ENCODE results near the gene LRRC8E. TPM values are rescaled to one million over a fixed set of nuclear protein-coding genes. Genes with fewer than 3 reads are reported as not detected.
A peak's percentile ranks its signal among the peaks of the same experiment; 100 is the strongest.

Gene LRRC8E
- total RNA-seq, 1 experiment from 2014 or later, result 18.1 TPM

- Histone ChIP-seq H2AFZ (ENCODE audit: low read depth, low read length, poor library complexity, severe bottlenecking) (no peak overlapping the region), H3K4me2 (ENCODE audit: low read length) (no peak overlapping the region)
- no TSS peak for BruUV-seq (replicated peaks)
Observed at GRCh38 chr19:7860714-7861618, 27.3 kb upstream of the LRRC8E start.

More at GRCh38 chr19:7860714-7861618, 27.3 kb upstream of the LRRC8E start:
- ChIA-PET POLR2A (interaction anchor here (0.6 kb wide), 1 partner anchor 59 kb away, joined by 3 read pairs; the partner anchor contains the start of gene SNAPC2), CTCF (interaction anchor here (1.0 to 1.9 kb wide), 4 partner anchors 8 to 43 kb away, joined by 3 to 11 read pairs (median 4); partner anchors contain the start of gene MAP2K7), RAD21 (ENCODE audit: low non-redundant PET in 1 of 2, low total read pairs in 2 of 2, uncharacterized antibody in 2 of 2, unreplicated experiment in 2 of 2) (no interaction called here)
- TF ChIP-seq, protein P1, sequence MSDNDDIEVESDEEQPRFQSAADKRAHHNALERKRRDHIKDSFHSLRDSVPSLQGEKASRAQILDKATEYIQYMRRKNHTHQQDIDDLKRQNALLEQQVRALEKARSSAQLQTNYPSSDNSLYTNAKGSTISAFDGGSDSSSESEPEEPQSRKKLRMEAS (IDR thresholded peaks at IDR 0.05), result no peak
- TF ChIP-seq CEBPB (IDR thresholded peaks at IDR 0.05; ENCODE audit: low read depth), result no peak
- TF ChIP-seq SRF (IDR thresholded peaks at IDR 0.05; ENCODE audit: low read depth), result no peak
- TF ChIP-seq SP1 (IDR thresholded peaks at IDR 0.05; ENCODE audit: low read depth), result no peak
- no peak for TF ChIP-seq FOSL1 (IDR thresholded peaks at IDR 0.05; ENCODE audit: low read depth)
- TF ChIP-seq, protein P2, sequence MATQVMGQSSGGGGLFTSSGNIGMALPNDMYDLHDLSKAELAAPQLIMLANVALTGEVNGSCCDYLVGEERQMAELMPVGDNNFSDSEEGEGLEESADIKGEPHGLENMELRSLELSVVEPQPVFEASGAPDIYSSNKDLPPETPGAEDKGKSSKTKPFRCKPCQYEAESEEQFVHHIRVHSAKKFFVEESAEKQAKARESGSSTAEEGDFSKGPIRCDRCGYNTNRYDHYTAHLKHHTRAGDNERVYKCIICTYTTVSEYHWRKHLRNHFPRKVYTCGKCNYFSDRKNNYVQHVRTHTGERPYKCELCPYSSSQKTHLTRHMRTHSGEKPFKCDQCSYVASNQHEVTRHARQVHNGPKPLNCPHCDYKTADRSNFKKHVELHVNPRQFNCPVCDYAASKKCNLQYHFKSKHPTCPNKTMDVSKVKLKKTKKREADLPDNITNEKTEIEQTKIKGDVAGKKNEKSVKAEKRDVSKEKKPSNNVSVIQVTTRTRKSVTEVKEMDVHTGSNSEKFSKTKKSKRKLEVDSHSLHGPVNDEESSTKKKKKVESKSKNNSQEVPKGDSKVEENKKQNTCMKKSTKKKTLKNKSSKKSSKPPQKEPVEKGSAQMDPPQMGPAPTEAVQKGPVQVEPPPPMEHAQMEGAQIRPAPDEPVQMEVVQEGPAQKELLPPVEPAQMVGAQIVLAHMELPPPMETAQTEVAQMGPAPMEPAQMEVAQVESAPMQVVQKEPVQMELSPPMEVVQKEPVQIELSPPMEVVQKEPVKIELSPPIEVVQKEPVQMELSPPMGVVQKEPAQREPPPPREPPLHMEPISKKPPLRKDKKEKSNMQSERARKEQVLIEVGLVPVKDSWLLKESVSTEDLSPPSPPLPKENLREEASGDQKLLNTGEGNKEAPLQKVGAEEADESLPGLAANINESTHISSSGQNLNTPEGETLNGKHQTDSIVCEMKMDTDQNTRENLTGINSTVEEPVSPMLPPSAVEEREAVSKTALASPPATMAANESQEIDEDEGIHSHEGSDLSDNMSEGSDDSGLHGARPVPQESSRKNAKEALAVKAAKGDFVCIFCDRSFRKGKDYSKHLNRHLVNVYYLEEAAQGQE (IDR thresholded peaks at IDR 0.05; ENCODE audit: low read depth), result no peak
- no peak for TF ChIP-seq JUND (IDR thresholded peaks at IDR 0.05)
- TF ChIP-seq EZH2phosphoT487 (IDR thresholded peaks at IDR 0.05; ENCODE audit: borderline replicate concordance), result no peak
- no peak for TF ChIP-seq ZNF274 (IDR thresholded peaks at IDR 0.05; ENCODE audit: low read depth, low read length)
- TF ChIP-seq, protein P3, sequence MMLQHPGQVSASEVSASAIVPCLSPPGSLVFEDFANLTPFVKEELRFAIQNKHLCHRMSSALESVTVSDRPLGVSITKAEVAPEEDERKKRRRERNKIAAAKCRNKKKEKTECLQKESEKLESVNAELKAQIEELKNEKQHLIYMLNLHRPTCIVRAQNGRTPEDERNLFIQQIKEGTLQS (IDR thresholded peaks at IDR 0.05), result no peak
- Histone ChIP-seq H3K36me3 (ENCODE audit: control insufficient read depth in 1 of 2, insufficient read depth in 2 of 2, low read length in 2 of 2) (no peaks in the 10 kb centered on the region), H3K4me1 (ENCODE audit: control insufficient read depth in 1 of 2, insufficient read depth in 2 of 2, low read length in 2 of 2) (peaks cover 0 to 18% of the 10 kb centered on the region in 2 experiments; a peak in 1 of 4 replicates), H3K4me3 (replicated peaks in 1 of 2; ENCODE audit: low read depth in 1 of 2, low read length in 2 of 2) (no peak overlapping the region), H3K79me2 (ENCODE audit: insufficient read depth, low read length) (no peaks in the 10 kb centered on the region), H3K27me3 (ENCODE audit: insufficient read depth, low read length) (no peaks in the 10 kb centered on the region), H4K20me1 (ENCODE audit: insufficient read depth) (no peaks in the 10 kb centered on the region), H3K9ac (ENCODE audit: low read length) (no peak overlapping the region), H3K27ac (ENCODE audit: low read depth, low read length) (peak overlapping the region; percentile 17; the same call in 1 of the 2 replicates), H3K9me3 (ENCODE audit: control insufficient read depth in 1 of 2, insufficient read depth in 1 of 2, low read depth in 1 of 2, low read length in 2 of 2) (no peaks in the 10 kb centered on the region), H3K9me2 (ENCODE audit: insufficient read depth) (no peaks in the 10 kb centered on the region)
- DNase-seq (ENCODE audit: low read depth, low spot score), result no peak
- no peak for ATAC-seq
- intact Hi-C loops (cut with micrococcal nuclease), result no loop called here

Data from HCT116 (cell line).